Measurements from ENCODE around the gene NARS2. TPM values are rescaled to one million over a fixed set of nuclear protein-coding genes. Genes with fewer than 3 reads are reported as not detected.

The NARS2 gene
- total and polyA plus RNA-seq, 10 of the 15 experiments (the other 5 are each of a cell fraction or from before 2014, with no cell fraction given) = 22.2 to 45.3 (median 36.3) TPM

- TF ChIP-seq ZNF622 (IDR thresholded peaks at IDR 0.05) (no peak), LARP7 (IDR thresholded peaks at IDR 0.05) (no peak), BHLHE40 (IDR thresholded peaks at IDR 0.05; ENCODE audit: borderline replicate concordance in 1 of 2, low read depth in 2 of 2, low read length in 1 of 2) (no peak), RAD51 (IDR thresholded peaks at IDR 0.05) (no peak)
These were observed 168.0 kb downstream of the NARS2 start (continued) for GRCh38 chr11:78406568-78407196.

- no peak overlapping the region for H3K4me2 ChIP-seq (ENCODE audit: control insufficient read depth, insufficient read depth)
- ATAC-seq (no peak), DNase-seq (ENCODE audit: low read depth, low spot score) (no peak), FAIRE-seq (no peak)
- 100% methylated on average over 2 of the region's 2 CpGs for WGBS (ENCODE audit: insufficient coverage, insufficient replicate concordance, low lambda C conversion rate, missing lambda C conversion rate)
- intact Hi-C loops (cut with micrococcal nuclease; ENCODE audit: unreplicated experiment) (no loop called here), in situ Hi-C loops (cut with MboI) (no loop called here)
- H3K27ac ChIP-seq (ENCODE audit: control insufficient read depth, insufficient read depth) = no peak overlapping the region
- H3K9me3 ChIP-seq (replicated peaks; ENCODE audit: control insufficient read depth, insufficient read depth, low read length) = peaks cover 2% of the 10 kb centered on the region; the same call in 2 of the 3 replicates
- TF ChIP-seq MEF2A (IDR thresholded peaks at IDR 0.05; ENCODE audit: insufficient read depth, low read depth, low read length) = no peak
- ChIA-PET CTCF (interaction anchor here (0.6 to 2.4 kb wide), 4 partner anchors 9 to 178 kb away, joined by 3 to 7 read pairs (median 5); no protein-coding TSS in a partner anchor), RAD21 (ENCODE audit: unreplicated experiment) (interaction anchor here (1.1 kb wide), 1 partner anchor 10 kb away, joined by 3 read pairs; no protein-coding TSS in a partner anchor), POLR2A (no interaction called here), SMC1A (ENCODE audit: uncharacterized antibody, unreplicated experiment) (no interaction called here)
- no peaks in the 10 kb centered on the region for H3K36me3 ChIP-seq (ENCODE audit: control insufficient read depth in 2 of 2, insufficient read depth in 2 of 2, low read length in 1 of 2)
- H2AFZ ChIP-seq (ENCODE audit: control insufficient read depth, low read depth, low read length) = no peak overlapping the region
- H3K79me2 ChIP-seq (ENCODE audit: control insufficient read depth, insufficient read depth, low read length) = no peaks in the 10 kb centered on the region
- no peaks in the 10 kb centered on the region for H3K4me1 ChIP-seq (ENCODE audit: control insufficient read depth, insufficient read depth, low read length)
- no peak overlapping the region for H3K4me3 ChIP-seq
- H4K20me1 ChIP-seq (ENCODE audit: control insufficient read depth, insufficient read depth) = no peaks in the 10 kb centered on the region
- no TSS peak for BruUV-seq (replicated peaks)
- H3K9ac ChIP-seq (ENCODE audit: control insufficient read depth, insufficient read depth, low read length) = no peak overlapping the region
- H3K27me3 ChIP-seq (replicated peaks in 1 of 2; ENCODE audit: control insufficient read depth in 2 of 2, insufficient read depth in 2 of 2, low read length in 1 of 2) = no peaks in the 10 kb centered on the region
These were observed 168.9 kb downstream of the NARS2 start for GRCh38 chr11:78405805-78406204.

- no peaks in the 10 kb centered on the region for H3K27me3 ChIP-seq (replicated peaks in 1 of 2; ENCODE audit: control insufficient read depth in 2 of 2, insufficient read depth in 2 of 2, low read length in 1 of 2)
- ChIA-PET RAD21 (ENCODE audit: unreplicated experiment) (no interaction called here), CTCF (interaction anchor here (0.8 to 2.1 kb wide), 3 partner anchors 26 to 176 kb away, joined by 3 to 9 read pairs (median 7); no protein-coding TSS in a partner anchor), POLR2A (no interaction called here), SMC1A (ENCODE audit: uncharacterized antibody, unreplicated experiment) (interaction anchor here (1.3 kb wide), 1 partner anchor 148 kb away, joined by 3 read pairs; no protein-coding TSS in a partner anchor)
- H3K79me2 ChIP-seq (ENCODE audit: control insufficient read depth, insufficient read depth, low read length) = no peaks in the 10 kb centered on the region
- 73% methylated on average over 2 of the region's 2 CpGs for WGBS (ENCODE audit: insufficient coverage, insufficient replicate concordance, low lambda C conversion rate, missing lambda C conversion rate)
- H3K4me1 ChIP-seq (ENCODE audit: control insufficient read depth, insufficient read depth, low read length) = no peaks in the 10 kb centered on the region
- TF ChIP-seq IKZF2 (IDR thresholded peaks at IDR 0.05) (no peak), MYB (IDR thresholded peaks at IDR 0.05; ENCODE audit: borderline replicate concordance, low read depth, low read length) (no peak), TCF12 (IDR thresholded peaks at IDR 0.05; ENCODE audit: low read depth, low read length) (no peak)
- no peak for FAIRE-seq
- H2AFZ ChIP-seq (ENCODE audit: control insufficient read depth, low read depth, low read length) = no peak overlapping the region
- H3K27ac ChIP-seq (ENCODE audit: control insufficient read depth, insufficient read depth) = no peak overlapping the region
- H3K36me3 ChIP-seq (ENCODE audit: control insufficient read depth in 2 of 2, insufficient read depth in 2 of 2, low read length in 1 of 2) = no peaks in the 10 kb centered on the region
- H3K9ac ChIP-seq (ENCODE audit: control insufficient read depth, insufficient read depth, low read length) = no peak overlapping the region
- no peaks in the 10 kb centered on the region for H4K20me1 ChIP-seq (ENCODE audit: control insufficient read depth, insufficient read depth)
- ATAC-seq = no peak
- in situ Hi-C loops (cut with MboI) = no loop called here
- intact Hi-C loops (cut with micrococcal nuclease; ENCODE audit: unreplicated experiment) = no loop called here
- H3K9me3 ChIP-seq (replicated peaks; ENCODE audit: control insufficient read depth, insufficient read depth, low read length) = peaks cover 2% of the 10 kb centered on the region; the same call in 2 of the 3 replicates
- H3K4me3 ChIP-seq = no peak overlapping the region
- no peak overlapping the region for H3K4me2 ChIP-seq (ENCODE audit: control insufficient read depth, insufficient read depth)
- no TSS peak for BruUV-seq (replicated peaks)
- DNase-seq (ENCODE audit: low read depth, low spot score) = no peak
These were observed 170.9 kb downstream of the NARS2 start for GRCh38 chr11:78403781-78404180.
